SK-N-SH (cell line): ENCODE results near the gene ST6GALNAC1.

Experiments
- CTCF ChIP-seq: fragments of 200-600 bp; sonication (generic); IDR thresholded peaks from 2 replicates; pipeline ENCODE4 v1.6.1; 2017; ENCODE audit warnings: antibody characterized with exemption, mild to moderate bottlenecking, moderate library complexity
- EZH2phosphoT487 ChIP-seq: fragments of 200-600 bp; sonication (generic); IDR thresholded peaks from 2 replicates; pipeline ENCODE4 v1.6.1; 2017; ENCODE audit warnings: low read depth, mixed run types, mild to moderate bottlenecking, antibody characterized with exemption, moderate library complexity, borderline replicate concordance
- JUND ChIP-seq: IDR thresholded peaks from 2 replicates; pipeline ENCODE4 v1.4.0; 2012
- MAX ChIP-seq: IDR thresholded peaks from 2 replicates; pipeline ENCODE4 v1.4.0; 2012; ENCODE audit warnings: low read depth
- NRF1 ChIP-seq: IDR thresholded peaks from 2 replicates; pipeline ENCODE4 v1.6.1; 2012; ENCODE audit warnings: low read depth, mild to moderate bottlenecking, low read length
- RCOR1 ChIP-seq: fragments of 150-350 bp; IDR thresholded peaks from 2 replicates; pipeline ENCODE4 v1.6.1; 2017; ENCODE audit warnings: antibody characterized with exemption, low read length
- RFX5 ChIP-seq: IDR thresholded peaks from 2 replicates; pipeline ENCODE4 v1.6.1; 2012; ENCODE audit warnings: mild to moderate bottlenecking, improper control_type of control experiment, low read length
- RXRA ChIP-seq: IDR thresholded peaks from 2 replicates; pipeline ENCODE4 v1.4.0; 2012; ENCODE audit warnings: low read depth, mild to moderate bottlenecking, borderline replicate concordance
- SMC3 ChIP-seq: IDR thresholded peaks from 2 replicates; pipeline ENCODE4 v1.6.1; 2012; ENCODE audit warnings: low read depth, low read length, improper control_type of control experiment
- TAF1 ChIP-seq: IDR thresholded peaks from 2 replicates; pipeline ENCODE4 v1.6.1; 2012; ENCODE audit warnings: low read depth, mild to moderate bottlenecking, low read length, moderate library complexity, borderline replicate concordance
- TCF12 ChIP-seq: IDR thresholded peaks from 2 replicates; pipeline ENCODE4 v1.4.0; 2012
- YY1 ChIP-seq: IDR thresholded peaks from 2 replicates; pipeline ENCODE4 v1.4.0; 2012; ENCODE audit warnings: low read depth, mild to moderate bottlenecking

- TF ChIP-seq SMC3, result no peak
- no peak for TF ChIP-seq CTCF
- TF ChIP-seq YY1, result no peak
- no peak for TF ChIP-seq NRF1
- TF ChIP-seq TAF1, result no peak
- no peak for TF ChIP-seq JUND
- no peak for TF ChIP-seq RXRA
- no peak for TF ChIP-seq RFX5
- TF ChIP-seq MAX, result no peak
- TF ChIP-seq EZH2phosphoT487, result no peak
- no peak for TF ChIP-seq RCOR1
- no peak for TF ChIP-seq TCF12
Observed at GRCh38 chr17:76601065-76601464, 42.5 kb downstream of the ST6GALNAC1 start.
